Activated T-cell treated with anti-CD3 and anti-CD28 coated beads for 1 hour (primary cell): ENCODE data around the gene PLPP1.
"Not testable (repeated sequence)": the region's sequence is repeated elsewhere in the genome, so short reads cannot be mapped to it uniquely, and the experiment has no call there.

Experiments
- DNase-seq: peaks from one replicate; pipeline ENCODE4 v3.0.0-alpha.2; 2020; ENCODE audit warnings: low read depth

PLPP1 gene

GRCh38 chr5:55544341-55544740 is 9.6 kb upstream of the PLPP1 start:
- DNase-seq = no peak

GRCh38 chr5:55541056-55541635 is 6.4 kb upstream of the PLPP1 start:
- no peak for DNase-seq

- DNase-seq = no peak
These were observed 5.8 kb upstream of the PLPP1 start for GRCh38 chr5:55540525-55540924.

GRCh38 chr5:55540024-55540423 is 5.3 kb upstream of the PLPP1 start:
- DNase-seq = no peak

- no peak for DNase-seq
These were observed 3.9 kb upstream of the PLPP1 start for GRCh38 chr5:55538661-55539060.

- not testable (repeated sequence) for DNase-seq
These were observed 2.6 kb upstream of the PLPP1 start for GRCh38 chr5:55537315-55537714.

- DNase-seq = no peak
These were observed 588 bp upstream of the PLPP1 start for GRCh38 chr5:55535199-55535905.

- DNase-seq = no peak
These were observed 986 bp downstream of the PLPP1 start for GRCh38 chr5:55533521-55534435.

GRCh38 chr5:55530669-55531068 is 4.1 kb downstream of the PLPP1 start:
- no peak for DNase-seq

GRCh38 chr5:55524816-55525215 is 9.9 kb downstream of the PLPP1 start:
- DNase-seq = no peak

- no peak for DNase-seq
These were observed 11.5 kb downstream of the PLPP1 start for GRCh38 chr5:55523293-55523692.

- DNase-seq = no peak
These were observed 12.9 kb downstream of the PLPP1 start for GRCh38 chr5:55521881-55522280.

GRCh38 chr5:55520117-55520839 is 14.5 kb downstream of the PLPP1 start:
- DNase-seq = no peak

GRCh38 chr5:55518831-55519390 is 15.9 kb downstream of the PLPP1 start:
- no peak for DNase-seq

- no peak for DNase-seq
These were observed 17.0 kb downstream of the PLPP1 start for GRCh38 chr5:55517804-55518203.

GRCh38 chr5:55511010-55511409 is 23.8 kb downstream of the PLPP1 start:
- no peak for DNase-seq

GRCh38 chr5:55510523-55510880 is 24.3 kb downstream of the PLPP1 start:
- no peak for DNase-seq

- no peak for DNase-seq
These were observed 24.8 kb downstream of the PLPP1 start for GRCh38 chr5:55509796-55510522.

GRCh38 chr5:55509097-55509496 is 25.7 kb downstream of the PLPP1 start:
- DNase-seq = no peak

GRCh38 chr5:55507574-55507973 is 27.2 kb downstream of the PLPP1 start:
- no peak for DNase-seq

- DNase-seq = not testable (repeated sequence)
These were observed 29.1 kb downstream of the PLPP1 start for GRCh38 chr5:55505711-55506110.
